HUES64 (cell line): ENCODE measurements around the gene CENPQ.

Experiments used
- H3K27ac ChIP-seq: 2 replicates; pipeline ENCODE4 v1.7.0; 2013; ENCODE audit warnings: low read depth, low read length, inconsistent platforms
- H3K27me3 ChIP-seq: 2 replicates; pipeline ENCODE4 v1.6.1; 2013; ENCODE audit warnings: mild to moderate bottlenecking, low read length; ENCODE audit not compliant: insufficient read depth
- H3K36me3 ChIP-seq: 2 replicates; pipeline ENCODE4 v1.6.1; 2013; ENCODE audit warnings: mild to moderate bottlenecking, low read length; ENCODE audit not compliant: insufficient read depth
- H3K4me1 ChIP-seq: 2 replicates; pipeline ENCODE4 v1.6.1; 2013; ENCODE audit warnings: mild to moderate bottlenecking, low read length, moderate library complexity; ENCODE audit not compliant: insufficient read depth
- H3K4me3 ChIP-seq: 2 replicates; pipeline ENCODE4 v1.5.1; 2013; ENCODE audit warnings: mild to moderate bottlenecking, low read length, moderate library complexity
- H3K9ac ChIP-seq: 2 replicates; pipeline ENCODE4 v1.6.1; 2013; ENCODE audit warnings: mild to moderate bottlenecking, low read depth, low read length
- H3K9me3 ChIP-seq: 2 replicates; pipeline ENCODE4 v1.6.1; 2013; ENCODE audit warnings: low read depth, low read length; ENCODE audit not compliant: insufficient read depth
- WGBS: fragments of 150-250, 120-280 bp; methylation state at CpG from one replicate; pipeline ENCODE4 v1.1.7; 2013; ENCODE audit warnings: missing lambda C conversion rate; 5-methylcytosine and 5-hydroxymethylcytosine counted together

CENPQ gene

DNA sequence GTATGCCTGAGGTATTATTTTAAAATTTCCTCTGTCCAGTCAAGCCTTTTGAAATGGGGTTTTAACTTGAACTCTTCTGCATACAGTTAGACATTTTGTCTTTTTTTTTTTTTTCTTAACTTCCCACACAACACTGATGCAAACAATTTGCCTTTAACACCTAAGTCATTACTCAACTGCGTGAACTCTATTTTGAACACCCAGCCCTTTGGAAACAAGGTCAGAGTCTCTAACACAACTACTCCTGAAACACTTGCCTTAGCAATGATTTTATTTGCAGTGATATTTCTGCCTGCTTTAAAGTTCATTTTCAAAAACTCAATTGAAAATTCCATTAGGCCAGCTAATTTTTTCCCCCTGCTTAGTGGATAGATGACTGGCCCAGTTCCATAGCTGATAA, 60.7 kb downstream of the CENPQ start:
- Histone ChIP-seq H3K36me3 (no peaks in the 10 kb centered on the region), H3K9me3 (no peaks in the 10 kb centered on the region), H3K27ac (no peak overlapping the region), H3K4me3 (no peak overlapping the region), H3K9ac (no peak overlapping the region), H3K27me3 (no peaks in the 10 kb centered on the region), H3K4me1 (peaks cover 12% of the 10 kb centered on the region)
- WGBS: 100% methylated on average over 1 of the region's 1 CpG

DNA sequence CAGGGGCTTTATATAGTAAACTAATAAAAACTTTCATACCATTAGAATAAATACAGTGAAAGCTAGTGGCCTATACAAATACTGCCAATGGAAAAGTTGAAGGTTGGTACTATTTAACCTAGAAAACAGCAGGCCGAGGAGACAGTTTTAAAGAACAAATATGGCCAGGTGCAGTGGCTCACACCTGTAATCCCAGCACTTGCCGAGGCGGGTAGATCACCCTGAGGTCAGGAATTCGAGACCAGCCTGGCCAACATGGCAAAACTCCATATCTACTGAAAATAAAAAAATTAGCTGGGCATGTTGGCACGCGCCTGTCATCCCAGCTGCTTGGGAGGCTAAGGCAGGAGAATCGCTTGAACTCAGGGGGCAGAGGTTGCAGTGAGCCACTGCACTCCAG, 61.4 kb downstream of the CENPQ start:
- Histone ChIP-seq H3K9me3 (no peaks in the 10 kb centered on the region), H3K27me3 (no peaks in the 10 kb centered on the region), H3K4me3 (no peak overlapping the region), H3K36me3 (no peaks in the 10 kb centered on the region), H3K27ac (no peak overlapping the region), H3K9ac (no peak overlapping the region), H3K4me1 (peaks cover 12% of the 10 kb centered on the region)
- 96% methylated on average over 7 of the region's 7 CpGs for WGBS

DNA sequence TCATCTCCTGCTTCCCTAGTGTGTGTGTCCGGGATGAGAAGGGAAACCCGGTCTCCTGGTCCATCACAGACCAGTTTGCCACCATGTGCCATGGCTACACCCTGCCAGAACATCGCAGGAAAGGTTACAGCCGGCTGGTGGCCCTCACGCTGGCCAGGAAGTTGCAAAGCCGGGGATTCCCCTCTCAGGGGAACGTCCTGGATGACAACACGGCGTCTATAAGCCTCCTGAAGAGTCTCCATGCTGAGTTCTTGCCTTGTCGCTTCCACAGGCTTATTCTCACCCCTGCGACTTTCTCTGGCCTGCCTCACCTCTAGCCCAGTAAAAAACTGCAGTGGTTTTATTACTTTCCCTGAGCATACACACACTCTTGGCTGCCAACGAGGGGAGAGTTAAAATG, 63.4 kb downstream of the CENPQ start:
- H3K4me3 ChIP-seq: no peak overlapping the region
- H3K9me3 ChIP-seq: no peaks in the 10 kb centered on the region
- H3K27ac ChIP-seq: no peak overlapping the region
- peaks cover 12% of the 10 kb centered on the region for H3K4me1 ChIP-seq
- no peak overlapping the region for H3K9ac ChIP-seq
- H3K27me3 ChIP-seq: no peaks in the 10 kb centered on the region
- no peaks in the 10 kb centered on the region for H3K36me3 ChIP-seq
- 88% methylated on average over 12 of the region's 12 CpGs for WGBS

DNA sequence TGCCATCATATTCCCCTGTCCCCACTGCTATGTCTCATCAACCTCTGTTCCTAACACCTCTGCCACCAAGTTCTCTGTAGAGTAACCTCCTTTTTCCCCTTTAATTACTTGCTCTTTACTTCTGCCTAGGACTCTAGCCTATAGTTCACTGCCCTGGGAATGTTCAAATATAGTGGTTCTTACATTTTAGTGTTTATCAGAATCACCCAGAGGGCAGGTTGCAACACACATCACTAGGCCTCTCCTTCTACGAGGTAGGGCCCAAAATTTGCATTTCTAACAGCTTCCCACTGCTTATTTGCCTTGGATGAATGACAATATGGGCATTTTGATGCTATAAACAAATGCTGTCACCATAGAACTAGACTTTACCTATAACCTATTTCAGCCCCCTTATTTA, 64.2 kb downstream of the CENPQ start:
- 20% methylated on average over 1 of the region's 1 CpG for WGBS
- no peak overlapping the region for H3K27ac ChIP-seq

GRCh38 chr6:49528571-49528970, 65.4 kb downstream of the CENPQ start:
- Histone ChIP-seq H3K4me3 (no peak overlapping the region), H3K9me3 (no peaks in the 10 kb centered on the region), H3K9ac (no peak overlapping the region), H3K4me1 (peaks cover 12% of the 10 kb centered on the region), H3K27me3 (no peaks in the 10 kb centered on the region), H3K27ac (no peak overlapping the region), H3K36me3 (no peaks in the 10 kb centered on the region)
- WGBS: 94% methylated on average over 2 of the region's 3 CpGs

More for the DNA sequence above, 64.2 kb downstream of the CENPQ start:
- Histone ChIP-seq H3K9ac (no peak overlapping the region), H3K9me3 (no peaks in the 10 kb centered on the region), H3K27me3 (no peaks in the 10 kb centered on the region), H3K4me3 (no peak overlapping the region), H3K4me1 (peaks cover 12% of the 10 kb centered on the region), H3K36me3 (no peaks in the 10 kb centered on the region)

GRCh38 chr6:49530141-49530776, 67.1 kb downstream of the CENPQ start:
- no CpG with 5 or more reads among the region's 2 CpGs for WGBS
- no peaks in the 10 kb centered on the region for H3K27me3 ChIP-seq
- H3K4me1 ChIP-seq: peaks cover 12% of the 10 kb centered on the region
- no peaks in the 10 kb centered on the region for H3K36me3 ChIP-seq
- H3K27ac ChIP-seq: no peak overlapping the region
- no peak overlapping the region for H3K4me3 ChIP-seq
- no peak overlapping the region for H3K9ac ChIP-seq
- no peaks in the 10 kb centered on the region for H3K9me3 ChIP-seq

GRCh38 chr6:49531774-49532569, 68.8 kb downstream of the CENPQ start:
- no peak overlapping the region for H3K27ac ChIP-seq
- H3K27me3 ChIP-seq: no peaks in the 10 kb centered on the region
- WGBS: 24% methylated on average over 3 of the region's 3 CpGs
- no peak overlapping the region for H3K9ac ChIP-seq
- peaks cover 6% of the 10 kb centered on the region for H3K4me1 ChIP-seq
- no peaks in the 10 kb centered on the region for H3K9me3 ChIP-seq
- no peaks in the 10 kb centered on the region for H3K36me3 ChIP-seq
- H3K4me3 ChIP-seq: no peak overlapping the region

DNA sequence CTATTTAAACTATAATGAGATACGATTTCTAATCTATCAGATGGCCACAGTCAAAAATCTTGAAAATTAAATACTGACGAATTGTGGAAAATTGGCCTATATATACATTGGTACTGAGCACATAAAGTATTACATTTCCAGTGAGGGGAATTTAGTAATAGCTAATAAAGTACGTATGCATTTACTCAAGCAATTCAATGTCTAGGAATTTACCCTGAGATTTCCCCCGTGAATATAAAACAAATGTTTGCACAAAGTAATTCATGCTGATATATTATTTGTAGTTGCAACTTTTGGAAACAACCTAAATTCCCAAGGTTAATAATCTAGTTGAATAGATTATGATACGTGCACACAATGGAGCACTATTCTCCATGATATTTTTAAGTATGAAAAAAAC, 72.6 kb downstream of the CENPQ start:
- WGBS: 92% methylated on average over 2 of the region's 5 CpGs
- no peak overlapping the region for H3K27ac ChIP-seq
- no peaks in the 10 kb centered on the region for H3K27me3 ChIP-seq

DNA sequence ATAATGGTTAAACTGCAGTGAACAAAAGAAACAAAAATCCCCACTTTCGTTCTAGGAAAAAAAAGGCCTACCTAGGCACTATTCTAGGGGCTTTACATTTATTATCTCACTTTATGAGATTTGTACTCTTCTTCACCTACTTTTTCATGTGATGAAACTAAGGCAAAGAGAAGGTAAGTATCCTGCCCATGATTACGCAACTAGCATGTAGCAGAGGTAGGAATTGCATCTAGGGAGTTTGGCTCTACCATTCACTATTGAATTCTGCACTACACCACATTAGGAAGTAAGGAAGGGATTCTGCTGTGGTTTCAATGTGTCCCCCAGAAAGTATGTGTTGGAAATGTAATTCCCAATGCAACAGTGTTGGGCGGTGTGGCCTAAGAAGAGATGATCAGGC, 75.9 kb downstream of the CENPQ start:
- Histone ChIP-seq H3K27ac (no peak overlapping the region), H3K9ac (no peak overlapping the region), H3K4me3 (no peak overlapping the region), H3K27me3 (no peaks in the 10 kb centered on the region), H3K9me3 (no peaks in the 10 kb centered on the region), H3K4me1 (peaks cover 14% of the 10 kb centered on the region), H3K36me3 (no peaks in the 10 kb centered on the region)
- WGBS: 100% methylated on average over 2 of the region's 3 CpGs

More for the DNA sequence above, 72.6 kb downstream of the CENPQ start:
- H3K36me3 ChIP-seq: no peaks in the 10 kb centered on the region
- no peaks in the 10 kb centered on the region for H3K9me3 ChIP-seq
- no peak overlapping the region for H3K4me3 ChIP-seq
- peaks cover 3% of the 10 kb centered on the region; the same call in 1 of the 2 replicates for H3K4me1 ChIP-seq
- H3K9ac ChIP-seq: no peak overlapping the region

- Histone ChIP-seq H3K27me3 (no peaks in the 10 kb centered on the region), H3K4me3 (no peak overlapping the region), H3K9ac (no peak overlapping the region), H3K4me1 (peaks cover 14% of the 10 kb centered on the region), H3K36me3 (no peaks in the 10 kb centered on the region), H3K9me3 (no peaks in the 10 kb centered on the region), H3K27ac (0 out of 2 replicates have a peak overlapping the region, but pooled peaks have one; percentile 11)
These were observed 77.4 kb downstream of the CENPQ start for GRCh38 chr6:49540614-49541013.

GRCh38 chr6:49541210-49541724, 78.1 kb downstream of the CENPQ start:
- Histone ChIP-seq H3K27me3 (no peaks in the 10 kb centered on the region), H3K4me1 (peaks cover 14% of the 10 kb centered on the region), H3K36me3 (no peaks in the 10 kb centered on the region), H3K9me3 (no peaks in the 10 kb centered on the region), H3K27ac (no peak overlapping the region; the same call in 1 of the 2 replicates), H3K9ac (no peak overlapping the region), H3K4me3 (no peak overlapping the region)
- WGBS: 63% methylated on average over 1 of the region's 1 CpG
